ENCODE measurements around the gene SIRT5. TPM values are rescaled to one million over a fixed set of nuclear protein-coding genes. Genes with fewer than 3 reads are reported as not detected.

Gene SIRT5
- total RNA-seq, 1 donor from 2014 or later: 11.0 TPM

DNA sequence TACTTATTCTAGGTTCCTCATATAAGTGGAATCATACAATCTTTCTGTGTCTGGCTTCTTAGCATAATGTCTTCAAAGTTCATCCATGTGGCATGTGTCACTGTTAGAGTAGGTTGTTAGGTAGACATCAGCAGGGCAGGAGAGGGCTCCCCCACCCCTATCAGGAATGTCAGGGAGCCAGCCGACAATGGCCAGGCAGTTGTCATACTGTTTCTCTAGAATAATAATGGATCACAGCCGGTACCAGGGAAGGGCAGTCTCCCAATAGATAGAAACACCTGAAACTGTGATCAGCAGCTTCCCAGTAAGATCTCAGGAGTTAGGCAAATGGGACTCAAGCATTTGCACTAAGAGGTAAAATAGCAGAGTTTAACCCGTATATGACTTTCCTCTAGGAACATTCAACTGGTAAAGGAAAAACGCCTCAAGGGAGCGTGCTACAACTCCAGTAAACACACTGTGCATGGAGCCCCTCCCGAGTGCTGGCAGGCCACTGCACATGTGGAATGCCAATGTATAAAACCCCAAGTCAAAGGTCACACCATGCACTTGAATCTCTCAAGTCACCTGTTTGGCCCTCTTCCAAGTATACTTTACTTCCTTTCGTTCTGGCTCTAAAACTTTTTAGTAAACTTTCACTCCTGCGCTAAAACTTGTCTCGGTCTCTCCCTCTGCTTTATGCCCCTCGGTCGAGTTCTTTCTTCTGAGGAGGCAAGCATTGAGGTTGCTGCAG is 29.8 kb upstream of the SIRT5 start:
- ATAC-seq: no peak
- Histone ChIP-seq H3K9me3 (no peaks in the 10 kb centered on the region), H3K27me3 (no peaks in the 10 kb centered on the region), H3K4me1 (no peaks in the 10 kb centered on the region), H3K27ac (no peak overlapping the region), H3K36me3 (no peaks in the 10 kb centered on the region), H3K4me3 (no peak overlapping the region)
- intact Hi-C loops (cut with DNase I): no loop called here
- TF ChIP-seq, protein P1, sequence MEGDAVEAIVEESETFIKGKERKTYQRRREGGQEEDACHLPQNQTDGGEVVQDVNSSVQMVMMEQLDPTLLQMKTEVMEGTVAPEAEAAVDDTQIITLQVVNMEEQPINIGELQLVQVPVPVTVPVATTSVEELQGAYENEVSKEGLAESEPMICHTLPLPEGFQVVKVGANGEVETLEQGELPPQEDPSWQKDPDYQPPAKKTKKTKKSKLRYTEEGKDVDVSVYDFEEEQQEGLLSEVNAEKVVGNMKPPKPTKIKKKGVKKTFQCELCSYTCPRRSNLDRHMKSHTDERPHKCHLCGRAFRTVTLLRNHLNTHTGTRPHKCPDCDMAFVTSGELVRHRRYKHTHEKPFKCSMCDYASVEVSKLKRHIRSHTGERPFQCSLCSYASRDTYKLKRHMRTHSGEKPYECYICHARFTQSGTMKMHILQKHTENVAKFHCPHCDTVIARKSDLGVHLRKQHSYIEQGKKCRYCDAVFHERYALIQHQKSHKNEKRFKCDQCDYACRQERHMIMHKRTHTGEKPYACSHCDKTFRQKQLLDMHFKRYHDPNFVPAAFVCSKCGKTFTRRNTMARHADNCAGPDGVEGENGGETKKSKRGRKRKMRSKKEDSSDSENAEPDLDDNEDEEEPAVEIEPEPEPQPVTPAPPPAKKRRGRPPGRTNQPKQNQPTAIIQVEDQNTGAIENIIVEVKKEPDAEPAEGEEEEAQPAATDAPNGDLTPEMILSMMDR (IDR thresholded peaks at IDR 0.05): no peak
- no peak for DNase-seq

DNA sequence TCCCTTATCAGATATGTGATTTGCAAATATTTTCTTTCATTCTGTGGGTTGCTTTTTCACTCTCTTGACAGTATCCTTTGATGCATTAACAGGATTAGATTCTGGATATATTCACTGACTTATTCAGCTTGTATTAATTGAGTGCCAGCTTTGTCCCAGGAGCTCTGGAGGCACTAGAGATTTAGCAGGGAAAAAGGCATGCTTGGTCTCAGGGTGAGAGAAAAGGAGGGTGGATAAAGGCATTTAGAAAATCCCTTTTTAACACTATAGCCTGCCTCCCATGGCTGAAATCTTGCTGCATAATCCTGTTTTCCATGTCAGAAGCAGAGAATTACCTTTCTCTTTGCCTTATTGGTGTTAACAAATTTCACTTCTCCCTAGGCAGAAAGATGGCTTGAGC is 28.5 kb upstream of the SIRT5 start:
- Histone ChIP-seq H3K4me3 (no peak overlapping the region), H3K27ac (no peak overlapping the region), H3K4me1 (no peaks in the 10 kb centered on the region), H3K27me3 (no peaks in the 10 kb centered on the region), H3K9me3 (no peaks in the 10 kb centered on the region), H3K36me3 (no peaks in the 10 kb centered on the region)
- intact Hi-C loops (cut with DNase I): no loop called here
- TF ChIP-seq, protein P1 (IDR thresholded peaks at IDR 0.05): no peak
- ATAC-seq (no peak), DNase-seq (no peak)

DNA sequence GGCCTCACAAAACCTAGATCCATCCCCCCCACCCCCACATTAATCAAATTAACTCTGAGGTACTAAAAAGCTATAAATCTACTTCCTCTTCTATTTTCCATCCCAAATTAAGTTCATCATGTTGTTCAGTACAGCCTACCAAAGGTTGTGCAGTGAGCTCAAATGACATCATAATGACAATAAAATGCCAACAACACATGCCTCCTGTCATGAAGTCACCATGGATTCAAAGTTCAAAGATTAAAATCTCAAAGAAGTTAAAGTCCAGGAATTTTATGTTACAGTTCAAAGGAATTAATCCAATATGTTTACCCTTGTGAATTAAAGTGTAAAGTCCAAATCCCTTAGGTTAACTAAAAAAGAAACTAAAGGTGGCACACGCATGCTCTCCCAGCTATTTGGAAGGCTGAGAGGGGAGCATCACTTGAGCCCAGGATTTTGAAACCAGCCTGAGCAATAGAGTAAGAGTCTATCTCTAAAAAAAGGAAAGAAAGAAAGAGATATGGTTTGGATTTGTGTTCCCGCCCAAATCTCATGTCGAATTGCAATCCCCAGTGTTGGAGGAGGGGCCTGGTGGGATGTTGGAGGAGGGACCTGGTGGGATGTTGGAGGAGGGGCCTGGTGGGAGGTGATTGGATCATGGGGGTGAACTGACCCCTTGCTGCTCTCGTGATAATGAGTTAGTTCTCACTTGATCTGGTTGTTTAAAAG is 25.7 kb upstream of the SIRT5 start:
- Histone ChIP-seq H3K9me3 (no peaks in the 10 kb centered on the region), H3K4me3 (no peak overlapping the region), H3K4me1 (no peaks in the 10 kb centered on the region), H3K27me3 (no peaks in the 10 kb centered on the region), H3K27ac (no peak overlapping the region), H3K36me3 (no peaks in the 10 kb centered on the region)
- DNase-seq (no peak), ATAC-seq (no peak)
- TF ChIP-seq, protein P1 (IDR thresholded peaks at IDR 0.05): no peak
- intact Hi-C loops (cut with DNase I): no loop called here

DNA sequence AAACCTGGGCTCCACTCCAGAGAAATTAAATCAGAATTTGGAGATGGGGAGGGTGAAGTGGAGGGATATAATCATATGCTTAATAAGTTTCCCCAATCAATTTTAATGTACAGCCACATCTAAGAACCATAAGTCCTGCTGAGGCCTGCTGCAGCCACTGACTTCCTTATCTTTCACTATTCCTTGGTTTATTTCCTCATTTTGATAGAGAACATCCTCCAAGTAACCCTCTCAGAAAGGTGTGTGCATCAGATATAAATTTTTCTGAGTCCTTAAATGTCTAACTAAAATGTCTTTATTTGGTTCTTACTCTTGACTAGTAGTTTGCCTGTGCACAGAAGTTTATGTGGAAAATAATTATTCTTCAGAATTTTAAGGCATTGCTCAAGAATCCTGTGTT is 23.7 kb upstream of the SIRT5 start:
- DNase-seq: no peak
- H3K4me1 ChIP-seq: no peaks in the 10 kb centered on the region
- intact Hi-C loops (cut with DNase I): no loop called here
- H3K9me3 ChIP-seq: no peaks in the 10 kb centered on the region
- no peaks in the 10 kb centered on the region for H3K27me3 ChIP-seq
- H3K27ac ChIP-seq: no peak overlapping the region
- no peak for ATAC-seq
- no peaks in the 10 kb centered on the region for H3K36me3 ChIP-seq
- no peak overlapping the region for H3K4me3 ChIP-seq
- TF ChIP-seq, protein P1 (IDR thresholded peaks at IDR 0.05): no peak

DNA sequence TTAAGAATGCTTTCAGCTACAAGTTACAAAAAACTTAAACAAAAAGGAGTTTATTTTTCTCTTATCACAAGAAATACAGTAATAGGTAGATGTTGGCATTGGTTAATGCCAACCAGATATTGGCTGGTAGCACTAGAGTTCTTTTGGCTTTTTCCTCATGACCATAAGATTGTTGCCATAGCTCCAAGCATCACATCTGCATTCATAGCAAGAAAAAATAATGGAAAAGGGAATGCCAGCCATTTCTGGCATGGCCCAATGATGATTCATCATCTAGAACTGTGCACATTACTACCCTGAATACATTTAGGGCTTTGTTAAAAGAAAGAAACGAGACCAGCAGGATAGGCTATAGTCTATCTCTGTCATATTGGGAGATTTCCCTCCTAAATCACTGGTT is 20.8 kb upstream of the SIRT5 start:
- H3K4me1 ChIP-seq: no peaks in the 10 kb centered on the region
- ATAC-seq: no peak
- DNase-seq: no peak
- H3K36me3 ChIP-seq: no peaks in the 10 kb centered on the region
- no peaks in the 10 kb centered on the region for H3K27me3 ChIP-seq
- TF ChIP-seq, protein P1 (IDR thresholded peaks at IDR 0.05): no peak
- H3K4me3 ChIP-seq: no peak overlapping the region
- intact Hi-C loops (cut with DNase I): no loop called here
- H3K27ac ChIP-seq: no peak overlapping the region
- H3K9me3 ChIP-seq: no peaks in the 10 kb centered on the region
